ENCODE results near the gene SOCS7. TPM values are rescaled to one million over a fixed set of nuclear protein-coding genes. Genes with fewer than 3 reads are reported as not detected.

The SOCS7 gene
- total and polyA plus RNA-seq, 2 donors = 9.2 to 18.0 TPM

- Histone ChIP-seq H3K4me1 (ENCODE audit: insufficient read depth) (no peaks in the 10 kb centered on the region), H3K4me3 (ENCODE audit: low read depth, low read length) (no peak overlapping the region), H3K27ac (ENCODE audit: low read depth) (peak overlapping the region; percentile 48), H3K36me3 (ENCODE audit: insufficient read depth) (no peaks in the 10 kb centered on the region)
- WGBS = 88% methylated on average over 6 of the region's 6 CpGs
- no peak for DNase-seq (ENCODE audit: extremely low spot score)
These were observed 101.1 kb downstream of the SOCS7 start for GRCh38 chr17:38452719-38453118.

DNA sequence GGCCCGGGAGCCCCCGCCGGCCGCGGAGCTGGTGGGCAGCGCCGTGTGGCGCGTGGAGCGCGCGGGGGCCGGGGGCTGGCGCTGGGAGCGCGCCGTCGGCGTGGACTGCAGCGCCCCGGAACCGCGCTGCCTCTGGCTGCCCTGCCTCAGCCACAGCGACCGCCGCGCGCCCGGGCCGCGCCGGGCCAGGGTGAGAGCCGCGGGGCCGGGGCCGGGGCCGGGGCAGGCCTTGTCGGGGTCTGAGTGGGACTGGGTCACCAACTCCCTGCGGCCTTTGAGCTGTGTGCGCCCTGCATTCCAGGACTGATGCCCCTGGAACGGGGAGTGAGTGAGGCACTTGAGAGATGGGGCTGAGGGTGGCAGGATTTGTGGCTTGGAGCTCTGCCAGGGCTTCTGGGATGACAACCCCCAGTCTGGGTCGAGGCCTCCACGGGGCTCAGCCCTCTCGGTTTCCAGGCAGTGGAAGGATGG lies 102.3 kb downstream of the SOCS7 start:
- H3K36me3 ChIP-seq (ENCODE audit: insufficient read depth) = no peaks in the 10 kb centered on the region
- no peak for DNase-seq (ENCODE audit: extremely low spot score)
- peak overlapping the region; percentile 60 for H3K27ac ChIP-seq (ENCODE audit: low read depth)
- 2% methylated on average over 40 of the region's 44 CpGs for WGBS
- H3K4me1 ChIP-seq (ENCODE audit: insufficient read depth) = no peaks in the 10 kb centered on the region
- peak overlapping the region; percentile 59 for H3K4me3 ChIP-seq (ENCODE audit: low read depth, low read length)

DNA sequence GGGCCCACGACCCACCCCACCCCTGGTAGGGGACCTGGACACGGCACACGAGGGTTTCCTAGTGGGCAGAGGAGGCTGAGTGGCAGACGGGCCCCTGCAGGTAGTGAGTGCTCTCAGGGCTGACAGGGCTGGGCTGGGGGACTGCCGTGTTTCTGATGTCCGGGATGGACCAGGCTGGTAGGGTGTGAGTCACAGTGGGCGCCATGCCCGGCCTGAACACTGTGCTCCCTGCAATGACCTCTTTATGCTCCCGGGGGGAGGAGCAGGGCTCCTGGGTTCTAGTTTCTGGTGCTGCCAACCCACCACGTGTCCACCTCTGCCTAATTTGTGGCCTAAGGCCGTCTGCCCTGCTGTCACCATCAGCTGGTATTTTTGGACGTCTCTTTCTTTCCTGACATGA lies 102.9 kb downstream of the SOCS7 start:
- H3K36me3 ChIP-seq (ENCODE audit: insufficient read depth) = no peaks in the 10 kb centered on the region
- peak overlapping the region; percentile 60 for H3K27ac ChIP-seq (ENCODE audit: low read depth)
- peak overlapping the region; percentile 59 for H3K4me3 ChIP-seq (ENCODE audit: low read depth, low read length)
- no peak for DNase-seq (ENCODE audit: extremely low spot score)
- no peaks in the 10 kb centered on the region for H3K4me1 ChIP-seq (ENCODE audit: insufficient read depth)
- WGBS = 23% methylated on average over 12 of the region's 12 CpGs

Other genes with a start within 250 kb of the SOCS7 start
- 0.26 TPM for gene TBC1D3E, start 223.9 kb upstream of the SOCS7 start, total RNA-seq
- gene TBC1D3E, start 223.9 kb upstream of the SOCS7 start, polyA plus RNA-seq = 0.06 TPM
- not detected for gene TBC1D3, start 159.3 kb upstream of the SOCS7 start, total RNA-seq
- 0.06 TPM for gene TBC1D3, start 159.3 kb upstream of the SOCS7 start, polyA plus RNA-seq
- gene MRPL45, start 54.7 kb upstream of the SOCS7 start, total RNA-seq = 26.9 TPM
- 33.9 TPM for gene MRPL45, start 54.7 kb upstream of the SOCS7 start, polyA plus RNA-seq
- gene GPR179, start 7.9 kb upstream of the SOCS7 start, total RNA-seq = 0.11 TPM
- gene GPR179, start 7.9 kb upstream of the SOCS7 start, polyA plus RNA-seq = 0.04 TPM
- gene ARHGAP23, start 76.6 kb downstream of the SOCS7 start, total RNA-seq = 53.8 TPM
- gene ARHGAP23, start 76.6 kb downstream of the SOCS7 start, polyA plus RNA-seq = 39.8 TPM

Data from urinary bladder (tissue), 4 donors.